Endothelial cell of umbilical vein (primary cell): ENCODE data around the gene LCLAT1. TPM values are rescaled to one million over a fixed set of nuclear protein-coding genes. Genes with fewer than 3 reads are reported as not detected.

Experiments
- BruUV-seq: library from RNA; stranded (reverse); fragments of 400-500 nt; replicated peaks from 2 replicates; lab custom pipeline; 2021; lab: Mats Ljungman, UMichigan
- CTCF ChIA-PET: fragments of 300-600, 350-600 bp; sonication (Branson Sonifier 250); formaldehyde crosslinking; loops from one replicate; lab custom pipeline; 2021; ENCODE audit warnings: antibody characterized with exemption, inconsistent platforms; lab: Charles Lee
- POLR2A ChIA-PET: fragments of 300-600, 350-600 bp; sonication (Branson Sonifier 250); formaldehyde crosslinking; loops from one replicate; lab custom pipeline; 2021; ENCODE audit warnings: antibody characterized with exemption, inconsistent platforms; lab: Charles Lee
- DNase-seq: peaks from one replicate; pipeline ENCODE4 v3.0.0-alpha.2; 2011; ENCODE audit warnings: low read depth, low spot score
- FAIRE-seq: peaks from 2 replicates; lab custom pipeline; 2011; peaks lifted over from hg19 to GRCh38; lab: Jason Lieb, UNC
- H2AFZ ChIP-seq: 2 replicates; pipeline ENCODE4 v1.6.0; 2012; ENCODE audit warnings: low read depth, low read length, control low read depth, inconsistent platforms
- H3K27ac ChIP-seq: 2 replicates; pipeline ENCODE4 v1.5.1; 2011; ENCODE audit warnings: low read depth, mild to moderate bottlenecking, control low read depth, low read length, moderate library complexity; ENCODE audit not compliant: insufficient read depth
- H3K27me3 ChIP-seq, 2 experiments: 2 replicates each; pipeline versions ENCODE4 v1.6.0 to v1.6.1; 2011; ENCODE audit warnings: low read length in 2 of 2, mixed read lengths in 1 of 2; ENCODE audit not compliant: control insufficient read depth in 2 of 2, insufficient read depth in 2 of 2
- H3K36me3 ChIP-seq, 2 experiments: 2 replicates in 1 of 2; 3 replicates in 1 of 2; pipeline ENCODE4 v1.5.1; 2011; ENCODE audit warnings: low read length in 2 of 2, mild to moderate bottlenecking in 1 of 2, moderate library complexity in 1 of 2; ENCODE audit not compliant: control insufficient read depth in 2 of 2, insufficient read depth in 2 of 2; ENCODE audit errors: extremely low read depth in 1 of 2
- H3K4me1 ChIP-seq: 3 replicates; pipeline ENCODE4 v1.5.1; 2011; ENCODE audit warnings: mild to moderate bottlenecking, low read length; ENCODE audit not compliant: control insufficient read depth, insufficient read depth; ENCODE audit errors: extremely low read depth
- H3K4me2 ChIP-seq: 2 replicates; pipeline ENCODE4 v1.6.1; 2011; ENCODE audit warnings: low read length, control low read depth, mixed read lengths; ENCODE audit not compliant: insufficient read depth
- H3K4me3 ChIP-seq, 3 experiments: fragments of 200-600 bp in 1 of 3; sonication (generic), shearing (Covaris generic) in 1 of 3; replicated peaks in 1 of 3; 2 replicates each; pipeline ENCODE4 v1.5.1; 2011 to 2016; ENCODE audit warnings: control low read depth in 3 of 3, low read length in 3 of 3, mild to moderate bottlenecking in 2 of 3, inconsistent platforms in 1 of 3, low read depth in 1 of 3, moderate library complexity in 1 of 3; ENCODE audit not compliant: insufficient read depth in 1 of 3
- H3K79me2 ChIP-seq: 2 replicates; pipeline ENCODE4 v1.6.0; 2012; ENCODE audit warnings: low read length, inconsistent platforms; ENCODE audit not compliant: control insufficient read depth, insufficient read depth
- H3K9ac ChIP-seq: replicated peaks from 2 replicates; pipeline ENCODE3; 2011; ENCODE audit warnings: low read length, control low read depth; ENCODE audit not compliant: insufficient read depth; ENCODE audit errors: extremely low read depth
- H3K9me1 ChIP-seq: replicated peaks from 3 replicates; pipeline ENCODE4 v1.6.0; 2011; ENCODE audit warnings: mild to moderate bottlenecking, low read length; ENCODE audit not compliant: control insufficient read depth, insufficient read depth; ENCODE audit errors: extremely low read depth
- H3K9me3 ChIP-seq: replicated peaks from 2 replicates; pipeline ENCODE4 v1.5.1; 2012; ENCODE audit warnings: low read length, inconsistent platforms; ENCODE audit not compliant: control insufficient read depth, insufficient read depth
- H4K20me1 ChIP-seq: replicated peaks from 2 replicates; pipeline ENCODE3; 2011; ENCODE audit warnings: mild to moderate bottlenecking, low read length; ENCODE audit not compliant: control insufficient read depth, insufficient read depth; ENCODE audit errors: extremely low read depth
- FOS ChIP-seq: IDR thresholded peaks from 2 replicates; pipeline ENCODE4 v1.6.1; 2011; ENCODE audit warnings: mild to moderate bottlenecking, low read length, moderate library complexity, borderline replicate concordance; ENCODE audit not compliant: insufficient read depth
- GATA2 ChIP-seq: IDR thresholded peaks from 2 replicates; pipeline ENCODE4 v1.7.0; 2011; ENCODE audit warnings: low read depth, mild to moderate bottlenecking, moderate library complexity, mixed read lengths, low read length; ENCODE audit not compliant: insufficient read length, insufficient read depth
- JUN ChIP-seq: IDR thresholded peaks from 2 replicates; pipeline ENCODE4 v1.6.1; 2011; ENCODE audit warnings: borderline replicate concordance, low read depth; ENCODE audit not compliant: insufficient read length, insufficient read depth
- MYC ChIP-seq: IDR thresholded peaks from one replicate; pipeline ENCODE4 v1.6.1; 2011; ENCODE audit warnings: mild to moderate bottlenecking, low read depth, low read length
- POLR2A ChIP-seq: IDR thresholded peaks from 2 replicates; pipeline ENCODE4 v1.6.1; 2012; ENCODE audit warnings: low read depth, mild to moderate bottlenecking, control low read depth, low read length
- POLR2AphosphoS5 ChIP-seq: IDR thresholded peaks from 2 replicates; pipeline ENCODE4 v1.6.1; 2012; ENCODE audit warnings: low read depth, mild to moderate bottlenecking, control low read depth, low read length, moderate library complexity; ENCODE audit not compliant: insufficient read depth
- dilution Hi-C: fragments of 300-500 bp; cut with MboI; formaldehyde crosslinking; loops from one replicate; pipeline ENCODE4 v1.15.0; 2019; ENCODE audit warnings: low sequenced_read_pairs; ENCODE audit not compliant: extremely low pct_ligation_motif_present
- intact Hi-C: fragments of 100-400 bp; cut with micrococcal nuclease; formaldehyde crosslinking; loops from one replicate; pipeline ENCODE4 v1.10.0; 2022
- polyA plus RNA-seq, 4 experiments: library from polyadenylated mRNA; depleted of rRNA in 3 of 4; stranded (reverse) in 3 of 4; unstranded in 1 of 4; fragments of >200 nt; gene quantifications; 2 replicates each; pipeline versions ENCODE4 v1.2.1 to v1.2.3, GENCODE V29; 2011 to 2012; ENCODE audit warnings: missing spikeins in 1 of 4
- total RNA-seq: library from RNA; stranded (reverse); gene quantifications from 2 replicates; pipeline ENCODE4 v1.2.3, GENCODE V29; 2021
- TF ChIP-seq, protein P1 (sequence below): IDR thresholded peaks from 2 replicates; pipeline ENCODE4 v1.6.1; 2011; ENCODE audit not compliant: insufficient read depth, insufficient read length
- TF ChIP-seq, protein P2 (sequence below), 2 donors: IDR thresholded peaks; 1 replicate in 1 of 2; 2 replicates in 1 of 2; pipeline ENCODE4 v1.5.1; 2011; ENCODE audit warnings: low read length in 2 of 2, mild to moderate bottlenecking in 2 of 2, moderate library complexity in 2 of 2, control low read depth in 1 of 2, inconsistent platforms in 1 of 2, low read depth in 1 of 2; ENCODE audit not compliant: insufficient read depth in 1 of 2; ENCODE audit errors: extremely low read depth in 1 of 2

LCLAT1 gene
- total and polyA plus RNA-seq, 2 donors (not counting 3 experiments of a cell fraction or from before 2014, with no cell fraction given), result 6.1 to 20.8 TPM

DNA sequence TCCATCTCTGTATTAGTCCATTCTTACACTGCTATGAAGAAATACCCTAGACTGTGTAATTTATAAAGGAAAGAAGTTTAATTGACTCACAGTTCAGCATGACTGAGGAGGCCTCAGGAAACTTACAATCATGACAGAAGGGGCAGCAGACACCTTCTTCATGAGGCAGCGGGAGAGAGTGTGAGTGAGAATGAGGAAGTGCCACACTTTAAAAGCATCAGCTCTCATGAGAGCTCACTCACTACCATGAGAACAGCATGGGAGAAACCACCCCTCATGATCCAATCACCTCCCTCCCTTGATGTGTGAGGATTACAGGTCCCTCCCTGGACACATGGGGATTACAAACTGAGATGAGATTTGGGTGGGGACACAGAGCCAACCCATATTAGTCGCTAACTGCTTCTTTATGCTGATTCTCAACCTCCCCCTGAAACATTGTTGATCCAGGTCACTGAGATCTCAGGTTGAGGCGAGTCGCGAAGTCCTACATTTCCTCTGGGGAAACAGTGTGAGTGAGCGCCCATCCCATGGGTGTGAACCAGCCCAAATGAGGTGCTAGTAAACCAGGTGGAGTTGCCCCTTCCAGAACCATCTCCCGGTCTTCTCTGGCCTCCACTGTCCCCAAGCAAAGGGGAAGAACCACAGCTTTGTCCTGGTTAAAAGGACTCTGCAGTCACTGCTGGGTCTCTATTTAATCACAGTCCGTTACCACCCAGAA is 236.3 kb downstream of the LCLAT1 start:
- Histone ChIP-seq H3K4me2 (no peak overlapping the region), H2AFZ (no peak overlapping the region), H3K27me3 (no peaks in the 10 kb centered on the region), H3K79me2 (no peaks in the 10 kb centered on the region), H3K4me1 (no peaks in the 10 kb centered on the region), H3K27ac (no peak overlapping the region), H3K9ac (no peak overlapping the region), H4K20me1 (no peaks in the 10 kb centered on the region), H3K4me3 (no peak overlapping the region), H3K9me3 (no peaks in the 10 kb centered on the region), H3K36me3 (no peaks in the 10 kb centered on the region), H3K9me1 (no peaks in the 10 kb centered on the region)
- BruUV-seq, result no TSS peak
- intact Hi-C loops, result no loop called here
- FAIRE-seq, result no peak
- POLR2A ChIA-PET, result no interaction called here
- CTCF ChIA-PET, result interaction anchor here (1.5 kb wide), 1 partner anchor 29 kb away, joined by 5 read pairs; no protein-coding TSS in a partner anchor
- DNase-seq, result no peak
- TF ChIP-seq POLR2AphosphoS5 (no peak), MYC (no peak), GATA2 (no peak), JUN (no peak), FOS (no peak), POLR2A (no peak)
- TF ChIP-seq, protein P1, sequence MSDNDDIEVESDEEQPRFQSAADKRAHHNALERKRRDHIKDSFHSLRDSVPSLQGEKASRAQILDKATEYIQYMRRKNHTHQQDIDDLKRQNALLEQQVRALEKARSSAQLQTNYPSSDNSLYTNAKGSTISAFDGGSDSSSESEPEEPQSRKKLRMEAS, result no peak
- TF ChIP-seq, protein P2, sequence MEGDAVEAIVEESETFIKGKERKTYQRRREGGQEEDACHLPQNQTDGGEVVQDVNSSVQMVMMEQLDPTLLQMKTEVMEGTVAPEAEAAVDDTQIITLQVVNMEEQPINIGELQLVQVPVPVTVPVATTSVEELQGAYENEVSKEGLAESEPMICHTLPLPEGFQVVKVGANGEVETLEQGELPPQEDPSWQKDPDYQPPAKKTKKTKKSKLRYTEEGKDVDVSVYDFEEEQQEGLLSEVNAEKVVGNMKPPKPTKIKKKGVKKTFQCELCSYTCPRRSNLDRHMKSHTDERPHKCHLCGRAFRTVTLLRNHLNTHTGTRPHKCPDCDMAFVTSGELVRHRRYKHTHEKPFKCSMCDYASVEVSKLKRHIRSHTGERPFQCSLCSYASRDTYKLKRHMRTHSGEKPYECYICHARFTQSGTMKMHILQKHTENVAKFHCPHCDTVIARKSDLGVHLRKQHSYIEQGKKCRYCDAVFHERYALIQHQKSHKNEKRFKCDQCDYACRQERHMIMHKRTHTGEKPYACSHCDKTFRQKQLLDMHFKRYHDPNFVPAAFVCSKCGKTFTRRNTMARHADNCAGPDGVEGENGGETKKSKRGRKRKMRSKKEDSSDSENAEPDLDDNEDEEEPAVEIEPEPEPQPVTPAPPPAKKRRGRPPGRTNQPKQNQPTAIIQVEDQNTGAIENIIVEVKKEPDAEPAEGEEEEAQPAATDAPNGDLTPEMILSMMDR (IDR thresholded peaks at IDR 0.05; ENCODE audit: extremely low read depth in 1 of 2, insufficient read depth in 1 of 2, low read depth in 1 of 2, low read length in 2 of 2), result no peak
- dilution Hi-C loops, result no loop called here
